MM.1S (cell line): Measurements from ENCODE around the gene NTSR1.

Experiments used
- DNase-seq: peaks from one replicate; pipeline ENCODE4 v3.0.0-alpha.2; 2015
- H2AFZ ChIP-seq: fragments of 300-600 bp; sonication (generic); 2 replicates; pipeline ENCODE4 v1.6.0; 2016; ENCODE audit warnings: antibody characterized with exemption, low read length
- H3F3A ChIP-seq: fragments of 300-600 bp; sonication (generic); 2 replicates; pipeline ENCODE4 v1.6.1; 2016; ENCODE audit warnings: mild to moderate bottlenecking, antibody characterized with exemption, low read length, moderate library complexity, mixed read lengths; ENCODE audit not compliant: insufficient read depth
- H3K27ac ChIP-seq: fragments of 300-600 bp; sonication (generic); 2 replicates; pipeline ENCODE4 v1.5.1; 2016; ENCODE audit warnings: mild to moderate bottlenecking, low read length
- H3K27me3 ChIP-seq: fragments of 300-600 bp; sonication (generic); replicated peaks from 2 replicates; pipeline ENCODE4 v1.6.0; 2016; ENCODE audit warnings: low read length; ENCODE audit not compliant: insufficient read depth
- H3K36me3 ChIP-seq: fragments of 300-600 bp; sonication (generic); replicated peaks from 2 replicates; pipeline ENCODE4 v1.6.1; 2016; ENCODE audit warnings: mild to moderate bottlenecking, low read length, mixed read lengths; ENCODE audit not compliant: insufficient read depth
- H3K4me1 ChIP-seq: fragments of 300-600 bp; sonication (generic); 2 replicates; pipeline ENCODE4 v1.6.1; 2016; ENCODE audit warnings: low read length, mixed read lengths
- H3K4me2 ChIP-seq: fragments of 300-600 bp; sonication (generic); 2 replicates; pipeline ENCODE4 v1.6.0; 2016; ENCODE audit warnings: low read depth, low read length
- H3K4me3 ChIP-seq: fragments of 300-600 bp; sonication (generic); 2 replicates; pipeline ENCODE4 v1.5.1; 2016; ENCODE audit warnings: low read length, mixed read lengths
- H3K79me2 ChIP-seq: fragments of 300-600 bp; sonication (generic); 2 replicates; pipeline ENCODE4 v1.6.1; 2016; ENCODE audit warnings: mixed run types, low read length, mixed read lengths
- H3K9ac ChIP-seq: fragments of 300-600 bp; sonication (generic); 2 replicates; pipeline ENCODE4 v1.6.1; 2016; ENCODE audit warnings: low read length, mixed read lengths
- H3K9me2 ChIP-seq: fragments of 300-600 bp; sonication (generic); replicated peaks from 2 replicates; pipeline ENCODE4 v1.6.1; 2016; ENCODE audit warnings: mild to moderate bottlenecking, low read length, mixed read lengths; ENCODE audit not compliant: insufficient read depth
- H3K9me3 ChIP-seq: fragments of 300-600 bp; sonication (generic); replicated peaks from 2 replicates; pipeline ENCODE4 v1.6.1; 2016; ENCODE audit warnings: mild to moderate bottlenecking, low read length, mixed read lengths; ENCODE audit not compliant: insufficient read depth
- H4K20me1 ChIP-seq: fragments of 300-600 bp; sonication (generic); 2 replicates; pipeline ENCODE4 v1.6.1; 2016; ENCODE audit warnings: mild to moderate bottlenecking, low read length, moderate library complexity, mixed read lengths; ENCODE audit not compliant: insufficient read depth
- EZH2 ChIP-seq: fragments of 300-600 bp; sonication (generic); optimal IDR thresholded peaks from 2 replicates; pipeline ENCODE3; 2017; ENCODE audit warnings: low read depth, mild to moderate bottlenecking, antibody characterized with exemption, low read length, mixed read lengths
- EZH2phosphoT487 ChIP-seq: fragments of 300-600 bp; sonication (generic); IDR thresholded peaks from 2 replicates; pipeline ENCODE4 v1.6.1; 2018; ENCODE audit warnings: antibody characterized with exemption, low read length
- TF ChIP-seq, protein P1 (sequence below): fragments of 300-600 bp; sonication (generic); IDR thresholded peaks from 2 replicates; pipeline ENCODE4 v1.5.1; 2016; ENCODE audit warnings: antibody characterized with exemption, low read length, mixed read lengths

Gene NTSR1

DNA sequence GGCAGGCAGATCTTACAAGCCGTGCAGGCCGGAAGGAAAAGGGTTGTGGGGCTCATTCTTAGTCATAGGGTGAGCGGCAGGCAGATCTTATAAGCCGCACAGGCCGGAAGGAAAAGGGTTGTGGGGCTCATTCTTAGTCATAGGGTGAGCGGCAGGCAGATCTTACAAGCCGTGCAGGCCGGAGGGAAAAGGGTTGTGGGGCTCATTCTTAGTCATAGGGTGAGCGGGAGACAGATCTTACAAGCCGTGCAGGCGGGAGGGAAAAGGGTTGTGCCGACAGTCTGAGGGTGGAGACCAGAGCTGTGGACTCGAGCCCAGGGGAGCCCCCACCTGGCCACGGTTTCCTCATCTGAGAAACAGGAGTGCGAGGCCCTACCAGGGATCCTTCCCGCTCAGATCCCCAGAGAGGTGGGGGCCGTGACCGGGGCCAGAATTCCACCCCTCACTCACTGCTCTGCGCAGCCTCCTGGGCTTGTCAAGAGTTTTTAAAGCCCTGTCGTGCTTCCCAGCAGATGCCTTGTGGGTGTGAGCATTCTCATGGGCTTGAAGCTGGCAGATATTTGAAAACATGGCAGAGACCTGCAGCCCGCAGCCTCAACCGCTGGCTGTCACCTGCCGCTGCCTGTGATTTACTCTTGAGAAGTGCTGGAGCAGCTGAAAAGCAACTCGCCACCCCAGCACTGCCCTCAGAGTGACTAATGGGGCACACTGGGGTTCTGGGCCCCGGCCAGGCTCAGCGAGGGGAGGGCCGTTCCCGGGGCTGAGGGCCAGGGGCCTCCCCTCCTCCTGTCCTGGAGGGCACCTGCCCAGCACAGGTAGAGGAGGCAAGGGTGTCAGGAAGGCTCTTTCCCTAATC lies 31.9 kb downstream of the NTSR1 start:
- Histone ChIP-seq H3F3A (peaks cover 12% of the 10 kb centered on the region), H4K20me1 (no peaks in the 10 kb centered on the region), H3K27me3 (peaks cover 61% of the 10 kb centered on the region), H3K4me1 (peaks cover 16% of the 10 kb centered on the region), H3K4me2 (peak overlapping the region; percentile 92), H3K79me2 (no peaks in the 10 kb centered on the region), H3K36me3 (no peaks in the 10 kb centered on the region), H2AFZ (peak overlapping the region; percentile 79), H3K4me3 (peak overlapping the region; percentile 41), H3K9me3 (no peaks in the 10 kb centered on the region), H3K27ac (peak overlapping the region; percentile 76), H3K9me2 (no peaks in the 10 kb centered on the region), H3K9ac (peak overlapping the region; percentile 47; the same call in 1 of the 2 replicates)
- DNase-seq: peak; percentile 77
- TF ChIP-seq, protein P1, sequence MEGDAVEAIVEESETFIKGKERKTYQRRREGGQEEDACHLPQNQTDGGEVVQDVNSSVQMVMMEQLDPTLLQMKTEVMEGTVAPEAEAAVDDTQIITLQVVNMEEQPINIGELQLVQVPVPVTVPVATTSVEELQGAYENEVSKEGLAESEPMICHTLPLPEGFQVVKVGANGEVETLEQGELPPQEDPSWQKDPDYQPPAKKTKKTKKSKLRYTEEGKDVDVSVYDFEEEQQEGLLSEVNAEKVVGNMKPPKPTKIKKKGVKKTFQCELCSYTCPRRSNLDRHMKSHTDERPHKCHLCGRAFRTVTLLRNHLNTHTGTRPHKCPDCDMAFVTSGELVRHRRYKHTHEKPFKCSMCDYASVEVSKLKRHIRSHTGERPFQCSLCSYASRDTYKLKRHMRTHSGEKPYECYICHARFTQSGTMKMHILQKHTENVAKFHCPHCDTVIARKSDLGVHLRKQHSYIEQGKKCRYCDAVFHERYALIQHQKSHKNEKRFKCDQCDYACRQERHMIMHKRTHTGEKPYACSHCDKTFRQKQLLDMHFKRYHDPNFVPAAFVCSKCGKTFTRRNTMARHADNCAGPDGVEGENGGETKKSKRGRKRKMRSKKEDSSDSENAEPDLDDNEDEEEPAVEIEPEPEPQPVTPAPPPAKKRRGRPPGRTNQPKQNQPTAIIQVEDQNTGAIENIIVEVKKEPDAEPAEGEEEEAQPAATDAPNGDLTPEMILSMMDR: no peak
- TF ChIP-seq EZH2phosphoT487 (no peak), EZH2 (no peak)

DNA sequence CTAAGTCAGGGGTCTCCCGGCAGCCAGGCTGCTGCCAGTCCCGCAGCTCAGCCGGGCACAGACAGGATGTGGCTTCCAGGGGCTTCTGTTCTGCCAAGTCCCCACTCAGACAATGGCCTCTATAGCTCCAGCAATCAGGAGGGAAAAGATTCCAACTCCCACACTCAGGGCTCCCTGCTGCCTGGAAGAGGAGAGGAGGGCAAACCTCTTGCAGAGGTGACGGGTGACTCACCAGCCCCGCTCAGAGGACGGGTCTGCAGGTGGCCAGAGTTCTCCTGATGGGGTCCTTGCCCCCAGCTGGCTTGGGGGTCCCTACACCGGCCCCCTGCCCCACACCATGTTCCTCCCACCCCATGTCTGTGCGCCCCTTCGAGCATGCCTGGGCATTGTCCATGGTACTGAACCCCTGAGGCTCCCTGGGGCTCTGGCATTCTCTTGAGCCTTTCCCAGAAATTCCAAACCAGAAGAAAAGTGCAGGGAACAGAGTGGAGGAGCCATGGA lies 32.6 kb downstream of the NTSR1 start:
- Histone ChIP-seq H3K27ac (peak overlapping the region; percentile 76; the same call in 1 of the 2 replicates), H3K9ac (no peak overlapping the region), H3K79me2 (no peaks in the 10 kb centered on the region), H3K27me3 (peaks cover 61% of the 10 kb centered on the region), H3K9me3 (no peaks in the 10 kb centered on the region), H4K20me1 (no peaks in the 10 kb centered on the region), H3F3A (peaks cover 12% of the 10 kb centered on the region), H2AFZ (peak overlapping the region; percentile 79), H3K9me2 (no peaks in the 10 kb centered on the region), H3K4me3 (no peak overlapping the region), H3K36me3 (no peaks in the 10 kb centered on the region), H3K4me2 (peak overlapping the region; percentile 92; the same call in 1 of the 2 replicates), H3K4me1 (peaks cover 16% of the 10 kb centered on the region)
- TF ChIP-seq, protein P1: no peak
- DNase-seq: no peak

DNA sequence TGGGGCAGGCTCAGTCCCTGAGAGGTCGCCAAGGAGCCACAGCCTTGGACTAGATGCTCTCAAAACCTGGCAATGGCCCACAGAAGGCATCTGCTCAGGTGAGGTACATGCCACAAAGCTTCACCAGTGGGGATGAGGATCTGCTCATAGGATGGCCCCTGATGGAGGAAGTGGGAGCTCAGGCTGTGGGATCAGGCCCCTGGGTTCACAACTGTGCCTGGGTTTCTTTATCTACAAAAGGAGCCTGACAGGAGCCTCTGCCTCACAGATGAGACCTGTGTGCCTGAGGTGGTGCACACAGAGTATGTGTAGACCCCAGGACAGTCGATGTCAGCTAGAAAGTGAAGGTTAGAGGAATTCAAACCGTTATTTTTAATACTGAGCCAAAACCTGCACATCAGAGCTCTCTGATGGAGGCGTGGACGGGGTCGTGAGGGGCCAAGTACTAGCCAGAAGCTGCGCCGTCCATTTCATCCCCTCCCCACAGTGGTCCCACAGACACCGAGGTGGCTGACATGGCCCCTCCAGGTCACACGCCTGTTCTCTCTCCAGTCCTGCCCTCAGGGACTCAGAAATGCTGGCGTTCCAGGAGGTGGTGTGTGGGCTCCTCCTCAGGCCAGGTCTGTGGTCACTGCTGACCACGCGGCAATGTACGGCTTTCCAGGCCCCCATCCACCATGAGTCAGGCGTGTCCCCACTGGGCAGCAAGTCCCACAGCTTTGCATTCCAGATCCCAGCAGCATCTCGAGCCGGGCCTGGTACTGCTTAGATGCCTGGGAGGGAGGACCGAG lies 33.3 kb downstream of the NTSR1 start:
- no peak overlapping the region for H2AFZ ChIP-seq
- H3K4me2 ChIP-seq: no peak overlapping the region
- TF ChIP-seq EZH2phosphoT487 (no peak), EZH2 (no peak)
- TF ChIP-seq, protein P1: no peak
- H3K27me3 ChIP-seq: peaks cover 61% of the 10 kb centered on the region
- no peaks in the 10 kb centered on the region for H3K79me2 ChIP-seq
- no peak for DNase-seq
- H3F3A ChIP-seq: peaks cover 12% of the 10 kb centered on the region
- no peaks in the 10 kb centered on the region for H3K9me2 ChIP-seq
- no peaks in the 10 kb centered on the region for H4K20me1 ChIP-seq
- H3K4me3 ChIP-seq: no peak overlapping the region
- H3K4me1 ChIP-seq: peaks cover 16% of the 10 kb centered on the region
- H3K9me3 ChIP-seq: no peaks in the 10 kb centered on the region
- H3K27ac ChIP-seq: no peak overlapping the region
- H3K36me3 ChIP-seq: no peaks in the 10 kb centered on the region
- no peak overlapping the region for H3K9ac ChIP-seq
